A673 (cell line): ENCODE results near the gene DDN.

Experiments used
- EZH2 ChIP-seq: fragments of 200-600 bp; sonication (generic); IDR thresholded peaks from 2 replicates; pipeline ENCODE4 v1.6.1; 2017; ENCODE audit warnings: borderline replicate concordance, low read depth, mild to moderate bottlenecking, mixed read lengths, antibody characterized with exemption, low read length; ENCODE audit not compliant: poor library complexity, severe bottlenecking
- TF ChIP-seq, protein P1 (sequence below): fragments of 300-800, 200-600 bp; sonication (generic); conservative IDR thresholded peaks from 2 replicates; pipeline ENCODE4 v1.5.1; 2017; ENCODE audit warnings: low read depth, mild to moderate bottlenecking, antibody characterized with exemption, low read length, moderate library complexity, mixed read lengths

DNA sequence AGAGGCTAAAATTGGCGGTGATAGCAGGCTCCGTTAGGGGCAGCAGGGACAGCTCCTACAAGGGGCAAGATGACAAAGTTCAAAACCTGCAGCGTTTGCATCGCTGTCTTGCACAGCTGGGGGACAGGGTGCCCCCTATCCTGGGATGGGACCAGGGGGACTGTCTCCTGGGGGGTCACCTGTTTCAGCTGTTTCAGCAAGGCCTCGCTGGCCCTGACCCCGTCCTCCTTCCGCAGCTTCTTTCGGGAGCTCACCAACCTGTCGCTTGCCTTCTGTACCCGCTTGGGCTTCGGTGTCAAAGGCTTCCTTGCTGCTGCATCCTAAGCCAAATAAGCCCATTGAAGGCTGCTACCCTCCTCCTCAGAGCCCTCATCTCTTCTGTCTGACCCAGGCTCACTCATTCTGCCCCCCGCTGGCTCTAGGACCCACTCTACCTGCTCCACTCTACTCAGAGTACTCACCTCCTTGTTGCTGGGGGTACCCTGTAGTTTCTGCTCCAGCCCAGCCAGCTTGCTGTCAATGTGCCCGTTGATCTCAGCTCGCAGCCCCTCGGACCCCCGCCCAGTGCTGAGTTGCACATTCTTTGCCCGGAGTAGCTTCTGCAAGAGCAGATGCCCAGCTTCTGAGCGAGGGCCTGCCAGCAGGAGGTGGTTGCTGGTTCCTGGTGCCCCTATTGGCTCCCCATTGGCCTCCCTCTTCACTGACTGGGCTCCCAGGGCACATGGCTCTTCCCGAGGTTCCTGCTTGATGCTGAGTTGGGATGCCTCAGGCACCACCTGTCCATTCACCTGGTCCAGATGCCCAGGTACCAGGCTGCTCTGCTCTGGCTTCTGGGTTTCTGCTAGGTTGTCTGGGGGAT is 31.8 kb upstream of the DDN start:
- TF ChIP-seq, protein P1, sequence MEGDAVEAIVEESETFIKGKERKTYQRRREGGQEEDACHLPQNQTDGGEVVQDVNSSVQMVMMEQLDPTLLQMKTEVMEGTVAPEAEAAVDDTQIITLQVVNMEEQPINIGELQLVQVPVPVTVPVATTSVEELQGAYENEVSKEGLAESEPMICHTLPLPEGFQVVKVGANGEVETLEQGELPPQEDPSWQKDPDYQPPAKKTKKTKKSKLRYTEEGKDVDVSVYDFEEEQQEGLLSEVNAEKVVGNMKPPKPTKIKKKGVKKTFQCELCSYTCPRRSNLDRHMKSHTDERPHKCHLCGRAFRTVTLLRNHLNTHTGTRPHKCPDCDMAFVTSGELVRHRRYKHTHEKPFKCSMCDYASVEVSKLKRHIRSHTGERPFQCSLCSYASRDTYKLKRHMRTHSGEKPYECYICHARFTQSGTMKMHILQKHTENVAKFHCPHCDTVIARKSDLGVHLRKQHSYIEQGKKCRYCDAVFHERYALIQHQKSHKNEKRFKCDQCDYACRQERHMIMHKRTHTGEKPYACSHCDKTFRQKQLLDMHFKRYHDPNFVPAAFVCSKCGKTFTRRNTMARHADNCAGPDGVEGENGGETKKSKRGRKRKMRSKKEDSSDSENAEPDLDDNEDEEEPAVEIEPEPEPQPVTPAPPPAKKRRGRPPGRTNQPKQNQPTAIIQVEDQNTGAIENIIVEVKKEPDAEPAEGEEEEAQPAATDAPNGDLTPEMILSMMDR, result no peak
- TF ChIP-seq EZH2, result no peak
